Hepatocyte (in vitro differentiated cells): ENCODE measurements around the gene GRIK2. TPM values are rescaled to one million over a fixed set of nuclear protein-coding genes. Genes with fewer than 3 reads are reported as not detected.

ENCODE experiments used
- DNase-seq: peaks from one replicate; pipeline ENCODE4 v3.0.0-alpha.2; 2016; ENCODE audit warnings: low spot score
- H2AFZ ChIP-seq: fragments of 200-600 bp; sonication (generic); 2 replicates; pipeline ENCODE4 v1.6.0; 2016; ENCODE audit warnings: antibody characterized with exemption, mild to moderate bottlenecking
- H3K27ac ChIP-seq: fragments of 200-600 bp; sonication (generic); 2 replicates; pipeline ENCODE4 v1.5.1; 2016; ENCODE audit warnings: mild to moderate bottlenecking
- H3K27me3 ChIP-seq: fragments of 200-600 bp; sonication (generic); 2 replicates; pipeline ENCODE4 v1.6.1; 2016
- H3K36me3 ChIP-seq: fragments of 200-600 bp; sonication (generic); replicated peaks from 2 replicates; pipeline ENCODE4 v1.5.1; 2016; ENCODE audit warnings: low read depth; ENCODE audit not compliant: insufficient read depth
- H3K4me1 ChIP-seq: fragments of 200-600 bp; sonication (generic); 2 replicates; pipeline ENCODE4 v1.5.1; 2016; ENCODE audit warnings: mild to moderate bottlenecking, moderate library complexity; ENCODE audit not compliant: insufficient read depth
- H3K4me2 ChIP-seq: fragments of 200-600 bp; sonication (generic); 2 replicates; pipeline ENCODE4 v1.6.0; 2016
- H3K4me3 ChIP-seq: fragments of 200-600 bp; sonication (generic); 2 replicates; pipeline ENCODE4 v1.5.1; 2016; ENCODE audit warnings: mild to moderate bottlenecking
- H3K79me2 ChIP-seq: fragments of 200-600 bp; sonication (generic); 2 replicates; pipeline ENCODE4 v1.6.0; 2017; ENCODE audit warnings: mild to moderate bottlenecking
- H3K9me2 ChIP-seq: fragments of 200-600 bp; sonication (generic); replicated peaks from 2 replicates; pipeline ENCODE4 v1.6.0; 2017; ENCODE audit warnings: mild to moderate bottlenecking; ENCODE audit not compliant: insufficient read depth
- H3K9me3 ChIP-seq: fragments of 200-600 bp; sonication (generic); 2 replicates; pipeline ENCODE4 v1.5.1; 2016; ENCODE audit warnings: low read depth, mild to moderate bottlenecking
- H4K20me1 ChIP-seq: fragments of 200-600 bp; sonication (generic); 2 replicates; pipeline ENCODE4 v1.6.0; 2016; ENCODE audit warnings: mild to moderate bottlenecking; ENCODE audit not compliant: insufficient read depth, poor library complexity, severe bottlenecking
- CTCF ChIP-seq: fragments of 200-600 bp; sonication (generic); IDR thresholded peaks from 2 replicates; pipeline ENCODE4 v1.5.1; 2016; ENCODE audit warnings: antibody characterized with exemption, mild to moderate bottlenecking; ENCODE audit not compliant: poor library complexity
- EZH2 ChIP-seq: fragments of 200-600 bp; sonication (generic); IDR thresholded peaks from 2 replicates; pipeline ENCODE4 v1.6.1; 2016; ENCODE audit warnings: antibody characterized with exemption, mild to moderate bottlenecking, borderline replicate concordance
- EZH2phosphoT487 ChIP-seq: fragments of 200-600 bp; sonication (generic); IDR thresholded peaks from one replicate; pipeline ENCODE4 v1.6.1; 2018; ENCODE audit warnings: antibody characterized with exemption, mild to moderate bottlenecking, low read depth, moderate library complexity; ENCODE audit not compliant: unreplicated experiment, severe bottlenecking
- WGBS: methylation state at CpG from one replicate; pipeline ENCODE4 v1.1.6; 2016; ENCODE audit warnings: low lambda C conversion rate; ENCODE audit errors: missing lambda C conversion rate; 5-methylcytosine and 5-hydroxymethylcytosine counted together
- polyA plus RNA-seq: library from polyadenylated mRNA; unstranded; fragments of >200 nt; fragmentation: Nextera tagmentation; extraction: Ambion mirVana; gene quantifications from 2 replicates; pipeline ENCODE4 v1.2.1, GENCODE V29; 2016
- total RNA-seq: library from RNA; depleted of rRNA; stranded (reverse); fragments of >200 nt; gene quantifications from 2 replicates; pipeline ENCODE4 v1.2.3, GENCODE V29; 2014

Gene GRIK2
- total and polyA plus RNA-seq, 2 experiments from 2014 or later = 5.8 to 6.2 TPM

- H2AFZ ChIP-seq = no peak overlapping the region
- H4K20me1 ChIP-seq = no peaks in the 10 kb centered on the region
- no peak overlapping the region for H3K27ac ChIP-seq
- no peaks in the 10 kb centered on the region for H3K4me1 ChIP-seq
- H3K4me3 ChIP-seq = no peak overlapping the region
- no peak for TF ChIP-seq EZH2
- TF ChIP-seq CTCF = no peak
- no peak for TF ChIP-seq EZH2phosphoT487
- WGBS = 73% methylated on average over 5 of the region's 5 CpGs
- DNase-seq = no peak
- H3K36me3 ChIP-seq = no peaks in the 10 kb centered on the region
- H3K4me2 ChIP-seq = no peak overlapping the region
- H3K79me2 ChIP-seq = no peaks in the 10 kb centered on the region
- H3K27me3 ChIP-seq = no peaks in the 10 kb centered on the region
- no peaks in the 10 kb centered on the region for H3K9me3 ChIP-seq
- no peaks in the 10 kb centered on the region for H3K9me2 ChIP-seq
These were observed 598.8 kb downstream of the GRIK2 start for GRCh38 chr6:101992286-101992685.

- no peak for DNase-seq
These were observed 601.0 kb downstream of the GRIK2 start for GRCh38 chr6:101994521-101994920.

GRCh38 chr6:102015431-102015830, 621.9 kb downstream of the GRIK2 start:
- TF ChIP-seq EZH2 = no peak
- no peak for TF ChIP-seq CTCF
- no peak for TF ChIP-seq EZH2phosphoT487
- DNase-seq = no peak
- Histone ChIP-seq H3K79me2 (no peaks in the 10 kb centered on the region), H3K36me3 (no peaks in the 10 kb centered on the region), H3K9me2 (no peaks in the 10 kb centered on the region), H3K27me3 (no peaks in the 10 kb centered on the region), H3K4me2 (no peak overlapping the region), H3K4me1 (no peaks in the 10 kb centered on the region), H3K9me3 (no peaks in the 10 kb centered on the region), H2AFZ (no peak overlapping the region), H3K27ac (no peak overlapping the region), H4K20me1 (no peaks in the 10 kb centered on the region), H3K4me3 (no peak overlapping the region)
- WGBS = 90% methylated on average over 4 of the region's 4 CpGs

More at GRCh38 chr6:101994521-101994920, 601.0 kb downstream of the GRIK2 start:
- Histone ChIP-seq H3K27ac (no peak overlapping the region), H3K9me2 (no peaks in the 10 kb centered on the region), H3K4me1 (no peaks in the 10 kb centered on the region), H3K4me3 (no peak overlapping the region), H3K27me3 (no peaks in the 10 kb centered on the region), H3K79me2 (no peaks in the 10 kb centered on the region), H3K9me3 (no peaks in the 10 kb centered on the region), H2AFZ (no peak overlapping the region), H4K20me1 (no peaks in the 10 kb centered on the region), H3K4me2 (no peak overlapping the region), H3K36me3 (no peaks in the 10 kb centered on the region)
- no peak for TF ChIP-seq EZH2
- no peak for TF ChIP-seq CTCF
- TF ChIP-seq EZH2phosphoT487 = no peak

GRCh38 chr6:102022281-102022680, 628.8 kb downstream of the GRIK2 start:
- Histone ChIP-seq H4K20me1 (no peaks in the 10 kb centered on the region), H3K27me3 (no peaks in the 10 kb centered on the region), H3K27ac (no peak overlapping the region), H3K4me3 (no peak overlapping the region), H3K79me2 (no peaks in the 10 kb centered on the region), H3K9me2 (no peaks in the 10 kb centered on the region), H3K36me3 (no peaks in the 10 kb centered on the region), H3K4me1 (no peaks in the 10 kb centered on the region), H3K9me3 (no peaks in the 10 kb centered on the region), H3K4me2 (no peak overlapping the region), H2AFZ (no peak overlapping the region)
- 80% methylated on average over 2 of the region's 2 CpGs for WGBS
- DNase-seq = no peak
- TF ChIP-seq CTCF = no peak
- no peak for TF ChIP-seq EZH2phosphoT487
- no peak for TF ChIP-seq EZH2
